Right cardiac atrium (tissue), 5 donors: ENCODE measurements around the gene PIMREG. TPM values are rescaled to one million over a fixed set of nuclear protein-coding genes. Genes with fewer than 3 reads are reported as not detected.

Source experiments
- ATAC-seq, 2 donors: fragments of 200-7000 bp; cut with Tn5 transposase; one replicate each; pipeline versions ENCODE4 v1.8.0 to v1.9.1; 2020; ENCODE audit warnings: moderate library complexity in 2 of 2, mild to moderate bottlenecking in 1 of 2
- DNase-seq, 3 donors: peaks; one replicate each; pipeline ENCODE4 v3.0.0-alpha.2; 2020
- H3K27ac ChIP-seq: one replicate; pipeline ENCODE4 v1.5.1; 2013; ENCODE audit warnings: mild to moderate bottlenecking, low read length, control low read depth, moderate library complexity
- H3K27me3 ChIP-seq: one replicate; pipeline ENCODE4 v1.6.1; 2013; ENCODE audit not compliant: control insufficient read depth, insufficient read depth
- H3K4me1 ChIP-seq: one replicate; pipeline ENCODE4 v1.6.1; 2013; ENCODE audit warnings: low read length; ENCODE audit not compliant: control insufficient read depth, insufficient read depth
- H3K4me3 ChIP-seq: one replicate; pipeline ENCODE4 v1.5.1; 2013; ENCODE audit warnings: low read length, control low read depth
- H3K9me3 ChIP-seq: one replicate; pipeline ENCODE4 v1.6.1; 2013; ENCODE audit warnings: low read length; ENCODE audit not compliant: control insufficient read depth
- WGBS: extraction: QIAGEN DNeasy Blood & Tissue Kit; methylation state at CpG from one replicate; pipeline ENCODE4 v1.1.7; 2013; 5-methylcytosine and 5-hydroxymethylcytosine counted together
- intact Hi-C, 4 donors: fragments of 100-400 bp; cut with DNase I; formaldehyde crosslinking; loops; one replicate each; pipeline versions ENCODE4 v1.11.0 to v1.14.0; 2022 to 2023
- long read RNA-seq, 4 donors: library from polyadenylated mRNA; unstranded; transcript quantifications; one replicate each; pipeline ENCODE4 v2.0.0, GENCODE V29; 2020 to 2021
- polyA plus RNA-seq: library from polyadenylated mRNA; stranded (reverse); fragments of 200-250 nt; gene quantifications from one replicate; pipeline ENCODE4 v1.2.3, GENCODE V29; 2013
- total RNA-seq, 4 donors: library from RNA; stranded (reverse); fragmentation: NEBNext Ultra II Directional; extraction: Animal tissue kit (Norgen Biotek cat#: 25700); gene quantifications; one replicate each; pipeline ENCODE4 v1.2.1, GENCODE V29; 2021
- donor health status: healthy with polysubstance abuse.
- donor health status: DM: no; HTN: yes; CAD: no.
- donor health status: DM: no; HTN: no; CAD: no.
- donor health status: DM: no; HTN: yes; CAD: no; lungs with severe emphysema.
- donor health status: DM: yes; HTN: yes; CAD: no.

The PIMREG gene
- under 1 TPM in 3 of 4 donors, not detected in 1; 0.38 to 0.54 (median 0.49) TPM for total RNA-seq
- 0.18 TPM for polyA plus RNA-seq
- long read RNA-seq, donor 1, partial matches to known transcripts = 1 of 1 reads
- long read RNA-seq, donor 1, other reads (novel, unspliced or antisense) = 0 of 1 reads
- long read RNA-seq, donor 2, partial matches to known transcripts = 0 of 1 reads
- long read RNA-seq, donor 2, other reads (novel, unspliced or antisense) = 0 of 1 reads
- long read RNA-seq, donor 3 = 0 reads
- long read RNA-seq, donor 4 = 0 reads

GRCh38 chr17:6443692-6444570 lies at the start of gene PIMREG:
Gene PIMREG (plus strand): TSS chr17:6444455. CDS start chr17:6445111, 656 bp downstream.
- WGBS = under 1% methylated on average over 62 of the region's 62 CpGs
- peak; percentile 96 to 98 (median 97) for DNase-seq
- peak within 1 kb of the TSS; percentile 37 for H3K4me3 ChIP-seq
- H3K27me3 ChIP-seq = no peaks in the 10 kb centered on the region
- H3K27ac ChIP-seq = peak within 1 kb of the TSS; percentile 16
- intact Hi-C loops = no loop called here
- ATAC-seq = peak; percentile 99
- no peaks in the 10 kb centered on the region for H3K9me3 ChIP-seq
- H3K4me1 ChIP-seq = no peaks in the 10 kb centered on the region

- no peak for DNase-seq
- intact Hi-C loops = no loop called here
- H3K9me3 ChIP-seq = no peaks in the 10 kb centered on the region
- no peaks in the 10 kb centered on the region for H3K4me1 ChIP-seq
- ATAC-seq = no peak
- WGBS = 69% methylated on average over 2 of the region's 2 CpGs
- no peaks in the 10 kb centered on the region for H3K27me3 ChIP-seq
- no peak overlapping the region for H3K4me3 ChIP-seq
- no peak overlapping the region for H3K27ac ChIP-seq
Observed at GRCh38 chr17:6398955-6399354, 45.3 kb upstream of the PIMREG start.

GRCh38 chr17:6402258-6402657 lies 42.0 kb upstream of the PIMREG start:
- no peak overlapping the region for H3K4me3 ChIP-seq
- no peaks in the 10 kb centered on the region for H3K4me1 ChIP-seq
- no peak for ATAC-seq
- 82% methylated on average over 6 of the region's 6 CpGs for WGBS
- H3K9me3 ChIP-seq = no peaks in the 10 kb centered on the region
- intact Hi-C loops = no loop called here
- DNase-seq = no peak
- no peak overlapping the region for H3K27ac ChIP-seq
- no peaks in the 10 kb centered on the region for H3K27me3 ChIP-seq

GRCh38 chr17:6408276-6408675 lies 36.0 kb upstream of the PIMREG start:
- ATAC-seq (no peak), DNase-seq (no peak)
- H3K4me3 ChIP-seq = no peak overlapping the region
- intact Hi-C loops = no loop called here
- H3K27me3 ChIP-seq = no peaks in the 10 kb centered on the region
- no peaks in the 10 kb centered on the region for H3K4me1 ChIP-seq
- no peak overlapping the region for H3K27ac ChIP-seq
- H3K9me3 ChIP-seq = no peaks in the 10 kb centered on the region
- 74% methylated on average over 6 of the region's 6 CpGs for WGBS

- no peak overlapping the region for H3K4me3 ChIP-seq
- intact Hi-C loops = no loop called here
- H3K27me3 ChIP-seq = no peaks in the 10 kb centered on the region
- ATAC-seq (no peak), DNase-seq (no peak)
- no peaks in the 10 kb centered on the region for H3K4me1 ChIP-seq
- no peak overlapping the region for H3K27ac ChIP-seq
- 69% methylated on average over 10 of the region's 10 CpGs for WGBS
- H3K9me3 ChIP-seq = no peaks in the 10 kb centered on the region
Observed at GRCh38 chr17:6408735-6409134, 35.5 kb upstream of the PIMREG start.

- ATAC-seq (no peak), DNase-seq (no peak)
- 86% methylated on average over 1 of the region's 1 CpG for WGBS
- Histone ChIP-seq H3K4me1 (no peaks in the 10 kb centered on the region), H3K27ac (no peak overlapping the region), H3K4me3 (no peak overlapping the region), H3K27me3 (no peaks in the 10 kb centered on the region), H3K9me3 (no peaks in the 10 kb centered on the region)
- intact Hi-C loops = loop anchor here in 1 of 4 donors (10.0 kb wide), 1 partner anchor 348 kb away; no protein-coding TSS in a partner anchor
Observed at GRCh38 chr17:6413065-6413464, 31.2 kb upstream of the PIMREG start.

GRCh38 chr17:6415616-6416015 lies 28.6 kb upstream of the PIMREG start:
- DNase-seq (no peak), ATAC-seq (no peak)
- no peaks in the 10 kb centered on the region for H3K27me3 ChIP-seq
- no peak overlapping the region for H3K4me3 ChIP-seq
- no peaks in the 10 kb centered on the region for H3K4me1 ChIP-seq
- intact Hi-C loops = loop anchor here in 1 of 4 donors (5.0 to 10.0 kb wide), 2 partner anchors 351 to 818 kb away; no protein-coding TSS in a partner anchor
- WGBS = 74% methylated on average over 8 of the region's 8 CpGs
- H3K9me3 ChIP-seq = no peaks in the 10 kb centered on the region
- no peak overlapping the region for H3K27ac ChIP-seq

- DNase-seq (no peak), ATAC-seq (no peak)
- WGBS = 22% methylated on average over 13 of the region's 13 CpGs
- intact Hi-C loops = loop anchor here in 2 of 4 donors (5.0 kb wide), 1 partner anchor 833 kb away; no protein-coding TSS in a partner anchor
- H3K9me3 ChIP-seq = no peaks in the 10 kb centered on the region
- no peak overlapping the region for H3K4me3 ChIP-seq
- no peaks in the 10 kb centered on the region for H3K4me1 ChIP-seq
- H3K27ac ChIP-seq = no peak overlapping the region
- no peaks in the 10 kb centered on the region for H3K27me3 ChIP-seq
Observed at GRCh38 chr17:6420173-6420641, 24.0 kb upstream of the PIMREG start.

GRCh38 chr17:6421700-6422604 lies 22.3 kb upstream of the PIMREG start:
- intact Hi-C loops = loop anchor here (1.0 to 5.0 kb wide), 3 partner anchors 832 to 835 kb away; no protein-coding TSS in a partner anchor
- Histone ChIP-seq H3K4me3 (no peak overlapping the region), H3K4me1 (no peaks in the 10 kb centered on the region), H3K27me3 (no peaks in the 10 kb centered on the region), H3K27ac (no peak overlapping the region), H3K9me3 (no peaks in the 10 kb centered on the region)
- peak; percentile 77 to 84 for ATAC-seq
- DNase-seq = peak; percentile 80 to 87 (median 86)
- WGBS = 25% methylated on average over 13 of the region's 13 CpGs

- WGBS = 62% methylated on average over 13 of the region's 13 CpGs
- ATAC-seq (no peak), DNase-seq (no peak)
- Histone ChIP-seq H3K9me3 (no peaks in the 10 kb centered on the region), H3K27me3 (no peaks in the 10 kb centered on the region), H3K27ac (no peak overlapping the region), H3K4me3 (no peak overlapping the region), H3K4me1 (no peaks in the 10 kb centered on the region)
- intact Hi-C loops = loop anchor here (1.0 to 5.0 kb wide), 3 partner anchors 832 to 836 kb away; no protein-coding TSS in a partner anchor
Observed at GRCh38 chr17:6422654-6423241, 21.5 kb upstream of the PIMREG start.
